HG03457 (cell line): ENCODE results near the gene PPDPF.
"Not testable (repeated sequence)": the region's sequence is repeated elsewhere in the genome, so short reads cannot be mapped to it uniquely, and the experiment has no call there.

Source experiments
- ATAC-seq: cut with Tn5 transposase; IDR thresholded peaks from one replicate; pipeline ENCODE4 v1.9.1; 2021; ENCODE audit warnings: moderate number of reproducible peaks; ENCODE audit not compliant: unreplicated experiment

PPDPF gene

DNA sequence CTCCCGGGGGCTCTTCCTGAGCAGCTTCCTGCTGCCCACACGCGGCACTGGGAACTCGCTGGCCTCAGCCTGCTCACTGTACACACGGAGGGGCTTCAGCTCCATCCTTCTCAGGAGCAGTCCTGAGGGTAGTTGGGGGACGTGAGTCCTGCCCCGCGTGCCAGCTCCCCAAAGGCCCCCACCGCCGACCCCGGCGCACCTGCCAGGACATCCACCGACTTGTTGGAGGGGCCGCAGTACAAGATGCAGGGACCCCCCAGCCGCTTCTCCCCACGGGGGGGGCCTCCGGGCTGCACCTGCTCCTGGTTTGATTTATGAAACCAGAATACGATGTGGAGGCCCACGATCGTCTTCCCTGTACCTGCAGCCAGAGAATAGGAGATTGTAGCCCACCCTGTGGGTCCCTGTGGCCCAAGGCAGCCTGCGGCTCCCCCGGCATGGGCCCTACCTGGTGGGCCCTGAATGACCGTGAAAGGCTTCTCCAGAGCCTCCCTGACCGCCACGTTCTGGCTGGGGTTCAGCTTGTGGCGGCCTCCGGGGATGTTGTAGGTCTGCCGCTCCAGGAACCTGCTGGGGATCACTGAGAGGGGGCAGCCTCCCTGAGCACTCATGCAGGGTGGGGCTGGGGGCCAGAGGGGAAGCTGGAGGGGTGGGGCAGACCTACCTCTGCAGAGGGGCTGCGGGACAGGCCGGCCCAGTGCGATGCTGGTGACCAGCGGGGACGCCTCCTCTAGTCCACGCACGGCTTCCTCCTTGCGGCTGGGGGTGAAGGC is 41.2 kb downstream of the PPDPF start:
- ATAC-seq: no peak

DNA sequence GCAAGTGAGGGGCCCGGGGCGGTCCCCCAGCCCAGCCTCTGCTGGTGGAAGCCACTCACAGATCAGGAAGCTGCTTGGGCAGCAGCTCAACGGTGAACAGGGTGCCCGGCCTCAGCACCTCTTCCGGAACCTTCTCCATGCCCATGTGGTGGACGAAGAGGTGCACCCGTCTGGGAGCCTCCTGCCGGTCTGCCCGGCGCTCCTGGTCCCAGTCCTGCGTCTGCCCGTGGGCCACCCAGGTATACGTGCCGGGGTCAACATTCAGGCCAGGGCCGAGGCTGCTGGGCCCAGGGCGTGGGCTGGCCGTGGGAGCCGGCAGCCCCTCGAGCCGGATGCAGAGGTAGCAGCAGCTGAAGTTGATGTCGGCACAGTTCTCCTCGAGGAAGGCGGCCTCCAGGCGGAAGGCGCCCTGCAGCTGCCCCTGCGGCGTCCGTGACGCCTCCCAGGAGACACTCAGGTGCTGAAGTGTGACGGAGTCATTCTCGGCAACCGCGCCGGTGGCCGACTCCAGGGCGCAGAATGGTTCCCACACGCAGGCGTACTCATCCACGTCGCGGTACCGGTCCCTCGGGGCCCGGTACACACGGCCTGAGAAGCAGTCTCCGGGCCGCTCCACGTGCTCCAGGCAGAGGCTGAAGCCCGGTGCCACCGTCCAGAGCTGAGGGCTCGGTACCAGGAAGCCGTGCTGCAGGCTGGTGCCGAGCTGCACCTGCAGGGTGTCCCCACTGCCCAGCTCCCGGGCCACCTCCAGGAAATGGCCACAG is 42.1 kb downstream of the PPDPF start:
- no peak for ATAC-seq

DNA sequence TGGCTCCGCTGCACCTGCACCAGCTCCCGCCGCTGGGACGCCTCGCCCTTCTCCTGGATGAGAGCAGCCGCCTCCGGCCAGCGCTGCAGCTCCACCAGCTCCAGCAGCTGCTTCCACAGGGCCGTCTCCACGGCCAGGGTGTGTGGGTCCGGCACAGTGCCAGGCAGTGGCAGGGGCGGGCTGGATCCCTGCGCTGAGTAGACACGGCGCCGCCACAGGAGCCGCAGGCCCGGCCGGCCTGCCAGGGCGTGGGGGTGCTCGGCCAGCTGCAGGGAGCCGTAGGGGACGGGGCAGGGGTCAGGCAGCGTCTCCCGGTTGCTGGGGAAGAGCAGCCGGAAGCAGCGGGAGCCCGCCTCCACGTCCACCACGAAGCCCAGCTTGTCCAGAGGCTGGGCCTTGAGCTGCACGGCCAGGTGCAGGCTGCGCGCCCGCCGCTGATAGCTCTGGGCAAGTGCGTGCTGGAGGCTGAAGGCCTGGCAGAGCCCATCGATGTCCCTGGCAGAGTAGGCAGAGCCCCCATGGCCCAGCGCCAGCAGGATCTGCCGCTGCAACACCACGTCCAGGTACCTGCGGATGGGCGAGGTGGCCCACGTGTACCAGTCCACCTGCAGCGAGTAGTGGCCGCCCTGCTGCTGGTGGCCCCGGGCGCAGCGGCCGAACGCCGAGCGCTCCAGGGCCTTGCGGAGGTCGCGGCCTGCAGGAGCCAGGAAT is 42.8 kb downstream of the PPDPF start:
- no peak for ATAC-seq

DNA sequence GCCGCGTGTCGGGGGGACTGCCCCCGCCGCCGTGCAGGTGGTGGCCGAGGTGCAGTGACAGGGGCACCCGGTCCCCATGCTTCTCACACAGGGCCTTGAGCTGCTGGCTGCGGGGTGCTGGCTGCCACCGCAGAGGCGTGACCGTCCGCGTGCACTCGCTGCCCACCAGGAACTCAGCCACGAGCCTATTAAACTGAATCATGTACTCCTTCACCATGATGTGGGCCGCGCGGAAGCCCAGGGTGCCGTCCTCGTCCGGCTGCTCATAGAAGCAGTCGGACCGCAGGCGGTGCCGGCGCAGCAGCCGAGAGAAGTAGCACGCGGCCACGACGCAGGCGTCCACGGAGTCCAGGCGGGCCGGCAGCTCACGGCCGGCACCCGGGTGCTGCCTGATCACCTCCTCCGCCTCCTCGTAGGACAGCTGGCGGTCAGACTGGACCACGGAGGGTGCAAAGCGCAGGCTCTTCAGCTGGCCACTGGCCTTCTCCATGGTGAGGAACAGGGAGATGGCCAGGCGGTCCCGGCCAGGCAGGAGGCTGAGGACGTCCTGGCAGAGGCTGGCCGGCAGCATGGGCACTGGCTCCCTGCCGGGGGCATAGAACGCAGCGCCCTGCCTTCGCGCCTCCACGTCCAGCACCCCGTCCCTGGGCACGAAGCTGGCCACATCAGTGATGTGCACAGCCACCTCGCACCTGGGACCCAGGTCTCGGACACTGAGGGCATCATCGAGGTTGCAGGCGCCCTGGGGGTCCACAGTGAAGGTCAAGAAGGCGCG is 43.7 kb downstream of the PPDPF start:
- ATAC-seq: no peak

DNA sequence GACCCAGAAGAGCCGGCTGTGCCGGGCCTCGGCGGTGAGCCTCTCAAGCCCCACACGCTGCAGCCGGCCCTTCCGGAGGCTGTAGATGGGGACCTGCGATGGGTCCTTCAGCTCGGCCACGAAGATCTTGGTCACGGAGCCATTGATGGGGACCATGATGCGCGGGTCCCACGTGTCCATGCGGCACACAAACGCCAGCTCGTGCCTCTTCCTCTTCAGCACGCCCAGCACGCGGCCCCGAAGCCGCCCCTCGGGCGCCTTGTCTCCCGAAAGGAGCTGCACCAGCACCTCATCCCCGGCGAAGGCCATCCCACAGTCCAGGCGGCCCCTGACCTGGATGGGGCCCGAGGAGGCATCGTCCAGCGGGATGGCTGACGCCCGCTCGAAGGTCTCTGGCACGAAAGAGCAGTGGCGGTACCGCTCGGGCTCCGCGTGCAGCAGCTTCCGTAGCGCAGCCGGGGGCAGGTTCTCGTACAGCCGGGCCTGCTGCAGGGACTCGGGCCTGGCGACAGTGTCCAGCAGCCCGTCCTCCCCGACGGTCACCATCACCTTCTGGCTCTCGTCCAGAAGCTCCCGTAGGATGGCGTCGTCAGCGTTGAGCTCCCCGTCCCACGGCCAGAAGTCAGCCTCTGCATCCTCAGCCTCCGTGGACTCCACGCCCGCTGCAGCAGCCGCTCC is 44.6 kb downstream of the PPDPF start:
- no peak for ATAC-seq

DNA sequence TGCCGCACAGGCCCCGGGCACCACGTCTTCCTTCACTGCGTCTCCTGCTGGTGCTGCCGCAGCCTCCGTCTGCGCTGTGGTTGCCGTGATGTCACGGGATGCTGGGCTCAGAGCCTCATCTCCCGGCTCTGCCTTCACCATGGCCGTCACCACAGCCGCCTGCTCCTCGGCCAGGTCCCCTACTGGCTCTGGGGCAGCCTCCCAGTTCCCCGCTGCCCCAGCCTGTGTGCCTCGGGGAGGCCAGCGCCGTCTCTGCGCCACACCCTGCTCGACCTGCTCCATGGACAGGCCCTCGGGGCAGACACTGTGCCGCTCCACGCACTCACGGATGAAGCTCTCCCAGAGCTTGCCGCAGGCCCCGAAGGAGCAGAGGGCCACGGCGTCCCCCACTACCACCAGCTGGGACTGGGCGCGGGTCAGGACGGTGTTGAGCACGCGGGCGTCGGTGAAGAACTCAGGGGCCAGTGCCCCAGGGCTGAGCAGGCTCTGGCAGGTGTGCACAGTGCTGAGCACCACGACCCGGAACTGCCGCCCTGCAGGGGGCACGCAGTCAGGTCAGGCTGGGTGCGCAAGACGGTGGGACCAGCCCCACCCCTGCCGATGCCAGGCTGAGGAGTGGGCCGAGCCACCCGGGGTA is 45.3 kb downstream of the PPDPF start:
- ATAC-seq: no peak

DNA sequence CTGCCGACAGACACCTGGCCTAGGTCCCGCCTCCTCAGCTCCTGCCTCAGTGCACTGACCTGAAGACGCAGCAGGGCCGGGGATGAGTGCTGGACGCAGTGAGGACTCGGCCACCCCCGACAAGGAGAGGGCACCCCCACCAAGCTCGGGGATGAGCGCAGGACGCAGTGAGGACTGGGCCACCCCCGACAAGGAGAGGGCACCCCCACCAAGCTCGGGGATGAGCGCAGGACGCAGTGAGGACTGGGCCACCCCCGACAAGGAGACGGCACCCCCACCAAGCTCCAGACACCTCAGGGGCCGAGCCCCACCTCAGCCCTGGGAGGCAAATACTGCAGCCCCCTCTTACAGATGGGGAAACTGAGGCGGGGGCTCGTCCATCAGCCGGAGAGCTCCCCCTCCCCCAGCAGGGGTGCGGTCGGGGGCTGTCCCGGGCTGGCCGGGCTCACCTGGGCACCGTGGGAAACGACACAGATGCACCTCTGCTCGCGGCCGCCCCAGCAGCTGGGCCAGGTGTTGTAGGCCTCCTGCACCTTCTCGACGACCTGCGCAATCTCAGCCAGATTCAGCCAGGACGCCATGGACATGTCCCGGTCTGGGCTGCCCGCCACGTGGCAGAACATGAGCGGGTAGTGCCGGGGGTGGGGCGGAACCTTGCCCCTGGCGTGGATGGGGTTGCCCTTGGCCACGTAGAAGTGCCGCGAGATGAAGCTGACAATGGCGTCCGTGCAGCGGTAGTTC is 46.0 kb downstream of the PPDPF start:
- ATAC-seq: no peak

DNA sequence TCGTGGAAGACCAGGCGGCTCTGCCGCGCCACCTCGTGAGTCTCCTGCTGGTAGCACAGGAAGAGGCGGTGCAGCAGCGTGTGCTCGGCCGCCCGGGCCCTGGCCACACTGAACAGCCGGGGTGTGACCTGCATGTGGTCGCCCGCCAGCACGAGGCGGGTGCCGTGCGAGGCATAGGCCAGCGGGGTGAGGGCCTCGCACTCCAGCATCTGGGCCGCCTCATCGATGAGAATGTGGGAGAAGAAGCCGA is 46.5 kb downstream of the PPDPF start:
- no peak for ATAC-seq

DNA sequence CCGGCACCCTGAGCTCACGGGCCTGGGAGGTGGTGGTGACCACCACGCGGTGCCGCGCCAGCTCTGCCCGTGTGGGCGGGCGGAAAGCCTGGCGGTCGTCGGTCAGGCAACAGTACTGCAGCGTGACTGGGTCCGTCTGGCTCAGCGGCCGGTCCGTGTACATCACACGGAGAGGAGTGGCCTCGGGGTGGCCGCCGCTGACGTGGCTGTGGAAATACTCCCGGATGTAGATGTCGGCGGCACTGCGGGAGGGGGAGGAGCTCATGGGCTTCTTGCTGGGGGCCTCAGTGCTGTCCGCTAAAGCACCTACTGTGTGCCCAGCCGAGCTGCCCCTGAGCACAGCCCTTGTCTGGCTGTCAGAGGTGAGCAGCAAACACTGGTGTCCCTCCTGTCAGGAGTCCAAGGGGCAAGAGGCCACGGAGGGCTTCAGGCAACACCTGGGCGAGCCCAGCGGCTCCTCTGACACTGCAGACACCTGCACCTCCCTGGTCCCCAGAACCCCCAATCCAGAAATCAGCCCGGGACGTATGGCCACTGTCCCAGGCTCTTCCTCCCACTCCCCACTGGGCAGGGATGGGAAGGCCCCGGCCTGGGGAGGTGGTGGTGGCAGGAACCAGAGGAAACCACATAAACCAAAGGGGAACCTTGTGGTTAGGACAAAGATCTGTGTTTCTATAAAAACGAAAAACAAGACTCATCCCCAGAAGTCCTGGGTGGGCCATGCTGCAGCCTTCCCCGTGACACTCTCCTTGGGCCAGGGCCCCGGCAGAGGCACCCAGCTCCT is 47.0 kb downstream of the PPDPF start:
- ATAC-seq: peak; percentile 48

DNA sequence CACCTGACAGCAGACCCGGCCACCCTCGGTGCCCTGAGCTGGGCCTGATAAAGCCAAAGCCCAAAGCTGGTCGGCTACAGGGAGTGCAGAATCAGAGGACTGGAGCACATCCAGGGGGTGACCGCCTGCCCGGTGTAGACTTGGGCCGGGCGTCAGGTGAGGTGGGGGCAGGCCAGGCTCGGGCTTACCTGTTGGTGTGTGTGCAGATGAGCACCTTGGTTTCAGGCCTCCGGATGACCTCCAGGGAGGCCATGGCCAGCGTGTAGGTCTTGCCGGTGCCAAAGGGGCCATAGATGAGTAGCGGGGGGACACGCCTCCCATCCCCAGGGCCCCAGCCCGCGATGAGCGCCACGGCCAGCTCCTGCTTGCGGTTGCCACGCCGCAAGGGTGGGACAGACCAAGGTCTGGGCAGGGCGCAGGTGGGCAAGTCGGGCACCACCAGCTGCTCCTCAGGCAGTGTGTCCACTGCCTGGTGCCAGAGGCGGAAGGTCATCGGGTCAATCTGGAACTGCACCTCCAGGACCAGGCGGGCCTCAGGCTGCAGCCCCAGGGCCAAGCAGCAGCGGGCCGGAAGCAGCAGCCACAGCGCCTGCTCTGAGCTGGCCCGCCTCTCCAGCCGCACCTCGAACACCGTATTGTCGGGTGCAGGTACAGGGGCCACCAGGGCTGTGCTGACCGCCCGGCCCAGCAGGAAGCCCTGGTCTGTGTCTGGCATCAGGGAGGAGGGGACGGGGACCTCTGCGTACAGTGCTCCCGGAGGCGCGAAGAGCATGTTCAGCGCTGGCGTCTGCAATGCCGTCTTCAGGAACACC is 47.8 kb downstream of the PPDPF start:
- no peak for ATAC-seq

DNA sequence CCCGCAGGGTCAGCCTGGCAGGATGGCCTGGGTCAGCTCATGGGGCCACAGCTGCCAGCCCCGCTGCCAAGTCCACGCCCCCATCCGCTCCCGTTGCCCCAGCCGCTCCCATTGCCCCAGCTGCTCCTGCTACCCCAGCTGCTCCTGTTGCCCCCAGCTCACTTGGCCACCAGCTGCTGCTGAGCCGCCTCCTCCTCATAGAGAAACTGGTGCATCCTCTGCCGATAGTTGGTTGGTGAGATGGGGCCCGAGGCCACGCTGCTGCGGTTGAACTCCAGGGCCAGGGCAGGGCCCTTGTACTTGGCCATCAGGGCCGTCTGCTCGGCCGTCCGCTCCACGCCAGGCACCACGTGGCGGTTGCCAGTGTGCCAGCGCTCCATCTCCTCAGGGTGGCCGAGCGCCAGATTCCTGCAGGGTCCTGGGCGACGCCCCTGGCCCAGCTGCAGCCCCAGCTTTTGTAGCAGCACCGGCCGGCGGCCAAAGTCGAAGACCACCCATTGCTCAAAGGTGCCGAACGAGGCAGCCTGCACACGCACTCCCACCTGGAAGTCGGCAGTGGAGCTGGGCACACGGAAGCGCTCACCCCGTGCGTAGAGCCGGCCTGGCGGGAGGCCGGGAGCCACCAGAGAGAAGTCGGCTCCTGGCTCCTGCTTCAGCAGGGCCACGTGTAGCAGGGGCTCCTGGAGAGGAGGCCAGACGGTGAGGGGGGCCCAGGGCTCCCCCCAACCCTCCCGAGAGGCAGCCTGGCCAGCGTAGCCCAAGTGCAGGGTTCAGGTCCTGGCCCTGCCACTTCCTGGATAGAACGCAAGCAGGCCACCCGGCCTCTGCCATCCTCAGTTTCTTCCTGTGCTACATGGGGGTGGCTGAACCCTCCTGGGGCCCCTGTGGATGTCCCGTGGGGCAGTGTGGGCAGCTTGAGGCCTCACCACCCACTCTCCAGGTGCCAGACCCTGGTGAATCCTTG is 48.7 kb downstream of the PPDPF start:
- no peak for ATAC-seq

DNA sequence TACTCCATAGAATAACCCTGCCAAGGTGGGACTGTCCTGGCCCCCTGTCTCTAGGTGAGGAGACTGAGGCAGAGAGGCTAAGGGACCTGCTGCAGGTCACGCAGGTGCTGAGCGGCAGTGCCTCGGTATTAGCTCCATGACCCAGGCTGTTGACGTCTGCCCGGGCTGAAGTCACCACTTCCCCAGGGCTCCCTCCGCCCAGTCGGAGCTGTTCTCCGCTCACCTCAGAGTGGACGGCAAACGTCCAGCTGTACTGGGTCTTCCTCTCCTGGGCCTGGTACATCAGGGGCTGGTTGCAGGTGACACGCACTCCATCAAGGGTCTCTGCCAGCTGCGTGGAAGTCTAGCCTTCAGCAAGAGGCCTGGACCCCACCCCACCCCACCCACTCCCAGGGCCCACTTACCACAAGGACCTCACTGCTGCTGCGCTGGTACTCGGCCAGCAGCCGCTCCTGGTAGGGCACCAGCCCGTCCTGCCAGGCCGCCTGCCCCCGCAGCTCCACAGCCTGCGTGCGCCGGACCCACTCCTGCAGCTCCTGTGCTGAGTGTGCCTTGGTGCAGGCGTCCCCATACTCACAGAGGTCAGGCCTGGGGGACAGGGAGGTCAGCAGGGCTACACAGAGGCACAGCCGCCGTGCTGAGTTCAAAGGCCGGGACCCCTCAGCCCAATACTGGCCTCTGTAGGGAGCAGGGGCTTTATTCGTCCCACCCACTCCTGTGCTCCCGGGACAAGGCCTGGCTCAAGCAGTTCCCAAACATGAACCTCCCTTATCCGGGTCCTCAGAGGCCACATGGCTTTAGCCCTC is 49.9 kb downstream of the PPDPF start:
- no peak for ATAC-seq

DNA sequence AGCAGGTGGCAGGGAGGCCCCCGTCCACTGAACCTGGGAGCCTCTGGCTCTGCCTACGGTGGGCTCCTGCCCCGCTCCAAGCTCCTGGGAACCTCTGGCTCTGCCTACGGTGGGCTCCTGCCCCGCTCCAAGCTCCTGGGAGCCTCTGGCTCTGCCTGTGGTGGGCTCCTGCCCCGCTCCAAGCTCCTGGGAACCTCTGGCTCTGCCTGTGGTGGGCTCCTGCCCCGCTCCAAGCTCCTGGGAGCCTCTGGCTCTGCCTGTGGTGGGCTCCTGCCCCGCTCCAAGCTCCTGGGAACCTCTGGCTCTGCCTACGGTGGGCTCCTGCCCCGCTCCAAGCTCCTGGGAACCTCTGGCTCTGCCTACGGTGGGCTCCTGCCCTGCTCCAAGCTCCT is 50.5 kb downstream of the PPDPF start:
- ATAC-seq: not testable (repeated sequence)
